Frontal cortex (tissue), 4 donors: ENCODE data around the gene MAP6. TPM values are rescaled to one million over a fixed set of nuclear protein-coding genes. Genes with fewer than 3 reads are reported as not detected.

Experiments
- DNase-seq, 2 donors: peaks; one replicate each; pipeline ENCODE4 v3.0.0; 2012; ENCODE audit warnings: low spot score in 2 of 2
- FAIRE-seq: peaks from 2 replicates; lab custom pipeline; 2012; peaks lifted over from hg19 to GRCh38; lab: Jason Lieb, UNC
- small RNA-seq: library from RNA; depleted of rRNA; stranded (forward); fragments of <200 nt; gene quantifications from one replicate; pipeline ENCODE3, GENCODE V24; 2014
- total RNA-seq: library from RNA; depleted of rRNA; stranded (reverse); fragments of >200 nt; gene quantifications from one replicate; pipeline ENCODE4 v1.2.3, GENCODE V29; 2014
- donor health status: control.
- donor health status: control.
- donor health status: control.

MAP6 gene
- total RNA-seq, 1 donor from 2014 or later, result 64.0 TPM

DNA sequence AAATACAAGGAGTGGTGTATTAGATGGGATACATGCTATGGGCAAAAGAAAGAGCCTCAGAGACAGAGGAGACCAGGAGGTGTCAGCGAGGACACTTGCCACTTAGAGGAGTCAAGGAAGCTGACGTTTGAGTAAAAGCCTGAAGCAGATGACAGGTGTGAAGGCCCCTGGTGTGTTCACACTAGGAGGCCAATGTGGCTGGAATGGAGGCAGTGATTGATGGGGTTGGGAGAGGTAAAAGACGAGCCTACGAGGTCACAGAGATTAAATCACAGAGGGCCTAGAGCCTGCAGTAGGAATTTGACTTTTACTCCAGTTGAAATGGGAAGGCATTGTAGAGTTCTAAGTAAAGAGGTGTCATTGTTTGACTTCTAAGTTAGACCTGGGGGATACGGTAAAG, 131.1 kb downstream of the MAP6 start:
- no peak for FAIRE-seq
- DNase-seq, result no peak

Small RNA genes within 50 kb of the gene (small RNA-seq; reads per million reads assigned to genes)
- gene AP001922.4, result not detected

Other genes starting within 250 kb of the MAP6 start
- 28.5 TPM for gene KLHL35, start 235.8 kb downstream of the MAP6 start, total RNA-seq
- gene GDPD5, start 143.1 kb downstream of the MAP6 start, total RNA-seq, result 12.2 TPM
- 20.0 TPM for gene SERPINH1, start 106.8 kb downstream of the MAP6 start, total RNA-seq
- not detected for gene MOGAT2, start 48.8 kb upstream of the MAP6 start, total RNA-seq
- 4.1 TPM for gene DGAT2, start 99.7 kb upstream of the MAP6 start, total RNA-seq
- 35.9 TPM for gene UVRAG, start 146.2 kb upstream of the MAP6 start, total RNA-seq